HepG2 (cell line): ENCODE measurements around the gene TMOD3. TPM values are rescaled to one million over a fixed set of nuclear protein-coding genes. Genes with fewer than 3 reads are reported as not detected.
A peak's percentile ranks its signal among the peaks of the same experiment; 100 is the strongest.

Experiments
- ATM ChIP-seq: fragments of 450-650 bp; IDR thresholded peaks from 2 replicates; pipeline ENCODE4 v1.7.1; 2017; ENCODE audit warnings: mild to moderate bottlenecking, borderline replicate concordance
- GATAD2A ChIP-seq: IDR thresholded peaks from 2 replicates; pipeline ENCODE4 v1.6.1; 2016
- GRHL1 ChIP-seq: sonication (generic); formaldehyde crosslinking; conservative IDR thresholded peaks from 2 replicates; pipeline ENCODE4 v1.8.0; 2022; ENCODE audit warnings: missing genetic modification reagents
- HES4 ChIP-seq: sonication (generic); formaldehyde crosslinking; IDR thresholded peaks from 2 replicates; pipeline ENCODE4 v1.9.0; 2021; ENCODE audit warnings: mild to moderate bottlenecking, missing genetic modification reagents, borderline replicate concordance
- HNRNPLL ChIP-seq: fragments of 200-400 bp; formaldehyde crosslinking; IDR thresholded peaks from 2 replicates; pipeline ENCODE4 v1.6.1; 2017; ENCODE audit warnings: mild to moderate bottlenecking, low read depth, low read length; ENCODE audit not compliant: poor library complexity, severe bottlenecking
- JUND ChIP-seq: sonication (generic); formaldehyde crosslinking; IDR thresholded peaks from 2 replicates; pipeline ENCODE4 v1.8.0; 2022; ENCODE audit warnings: mild to moderate bottlenecking, missing genetic modification reagents
- KAT7 ChIP-seq: IDR thresholded peaks from 2 replicates; pipeline ENCODE4 v1.6.1; 2018; ENCODE audit warnings: borderline replicate concordance, missing compliant biosample characterization
- MBNL3 ChIP-seq: fragments of 250-450 bp; sonication (Bioruptor Pico); conservative IDR thresholded peaks from 2 replicates; pipeline ENCODE4 v1.8.0; 2022; ENCODE audit warnings: mild to moderate bottlenecking, inconsistent platforms
- NR2F2 ChIP-seq: IDR thresholded peaks from 2 replicates; pipeline ENCODE4 v1.6.1; 2012; ENCODE audit warnings: low read depth, inconsistent platforms, borderline replicate concordance
- ONECUT2 ChIP-seq: sonication (generic); formaldehyde crosslinking; IDR thresholded peaks from 2 replicates; pipeline ENCODE4 v1.4.0; 2020; ENCODE audit warnings: missing genetic modification reagents
- TSC22D2 ChIP-seq: sonication (generic); formaldehyde crosslinking; IDR thresholded peaks from 2 replicates; pipeline ENCODE4 v1.5.1; 2020; ENCODE audit warnings: missing genetic modification reagents, mild to moderate bottlenecking, borderline replicate concordance
- ZHX2 ChIP-seq, 2 experiments: sonication (generic) in 1 of 2; formaldehyde crosslinking in 1 of 2; IDR thresholded peaks; 2 replicates each; pipeline versions ENCODE4 v1.6.1 to v1.9.0; 2014 to 2022; ENCODE audit warnings: antibody characterized with exemption in 1 of 2, borderline replicate concordance in 1 of 2, inconsistent platforms in 1 of 2, low read depth in 1 of 2, missing genetic modification reagents in 1 of 2
- ZMYM4 ChIP-seq: sonication (generic); formaldehyde crosslinking; IDR thresholded peaks from 2 replicates; pipeline ENCODE4 v1.8.1; 2023; ENCODE audit warnings: mild to moderate bottlenecking, missing genetic modification reagents
- ZNF224 ChIP-seq: sonication (generic); formaldehyde crosslinking; IDR thresholded peaks from 2 replicates; pipeline ENCODE4 v1.5.0; 2020; ENCODE audit warnings: mild to moderate bottlenecking, missing genetic modification reagents
- ZNF337 ChIP-seq: sonication (generic); formaldehyde crosslinking; IDR thresholded peaks from 2 replicates; pipeline ENCODE4 v1.5.1; 2020; ENCODE audit warnings: missing genetic modification reagents, low read depth, mild to moderate bottlenecking, borderline replicate concordance
- ZNF484 ChIP-seq: sonication (generic); formaldehyde crosslinking; IDR thresholded peaks from 2 replicates; pipeline ENCODE4 v1.5.1; 2020; ENCODE audit warnings: mild to moderate bottlenecking, low read depth, missing genetic modification reagents, borderline replicate concordance
- ZNF556 ChIP-seq: sonication (generic); formaldehyde crosslinking; IDR thresholded peaks from 2 replicates; pipeline ENCODE4 v1.4.0; 2020; ENCODE audit warnings: mild to moderate bottlenecking, missing genetic modification reagents, borderline replicate concordance
- ZNF615 ChIP-seq: sonication (generic); formaldehyde crosslinking; IDR thresholded peaks from 2 replicates; pipeline ENCODE4 v1.5.0; 2020; ENCODE audit warnings: mild to moderate bottlenecking, missing genetic modification reagents, borderline replicate concordance
- ZNF720 ChIP-seq: sonication (generic); formaldehyde crosslinking; IDR thresholded peaks from 2 replicates; pipeline ENCODE4 v1.4.0; 2020; ENCODE audit warnings: missing genetic modification reagents
- ZNF850 ChIP-seq: sonication (generic); formaldehyde crosslinking; conservative IDR thresholded peaks from 2 replicates; pipeline ENCODE4 v1.9.0; 2021; ENCODE audit warnings: mild to moderate bottlenecking, missing genetic modification reagents
- ZSCAN21 ChIP-seq: sonication (generic); formaldehyde crosslinking; IDR thresholded peaks from 2 replicates; pipeline ENCODE4 v1.8.0; 2022; ENCODE audit warnings: mild to moderate bottlenecking, missing genetic modification reagents, moderate library complexity, borderline replicate concordance
- polyA plus RNA-seq, 8 experiments: library from polyadenylated mRNA; depleted of rRNA in 3 of 8; stranded (reverse) in 7 of 8; unstranded in 1 of 8; fragments of >200 nt; fragmentation: Illumina TruSeq in 4 of 8; extraction: Trizol in 4 of 8; gene quantifications; 2 replicates each; pipeline versions ENCODE4 v1.2.1 to v1.2.3, GENCODE V29; 2011 to 2016; ENCODE audit warnings: low read depth in 4 of 8, missing spikeins in 1 of 8, mixed read lengths in 1 of 8; ENCODE audit not compliant: insufficient read depth in 1 of 8
- total RNA-seq, 5 experiments: library from RNA; depleted of rRNA; stranded (reverse); fragments of >200 nt; fragmentation: Illumina TruSeq; extraction: Trizol; gene quantifications; 2 replicates each; pipeline ENCODE4 v1.2.3, GENCODE V29; 2016; ENCODE audit warnings: low read depth in 1 of 5

The TMOD3 gene
- total and polyA plus RNA-seq, 2 of the 13 experiments (the other 11 are each of a cell fraction or from before 2014, with no cell fraction given), result 5.1 to 23.2 TPM

- TF ChIP-seq GRHL1 (CRISPR knock-in tag), result no peak
- no peak for TF ChIP-seq ZNF720
- TF ChIP-seq ZNF484 (CRISPR knock-in tag), result no peak
- TF ChIP-seq ZNF850 (CRISPR knock-in tag), result no peak
- peak; percentile 45; the same call in 1 of the 2 replicates for TF ChIP-seq KAT7 (CRISPR knock-in tag)
- TF ChIP-seq MBNL3 (CRISPR knock-in tag), result no peak
- TF ChIP-seq ATM, result no peak
- 0 out of 2 replicates have a peak, but pooled peaks have one; percentile 60 for TF ChIP-seq ZSCAN21 (CRISPR knock-in tag)
- no peak for TF ChIP-seq ZNF556 (CRISPR knock-in tag)
- 0 out of 2 replicates have a peak, but pooled peaks have one; percentile 14 for TF ChIP-seq ZHX2 (IDR thresholded peaks at IDR 0.05; ENCODE audit: low read depth)
- no peak; the same call in 1 of the 2 replicates for TF ChIP-seq ZHX2 (CRISPR knock-in tag; IDR thresholded peaks at IDR 0.05; ENCODE audit: borderline replicate concordance)
- no peak; the same call in 1 of the 2 replicates for TF ChIP-seq NR2F2
- no peak for TF ChIP-seq ZNF224
- TF ChIP-seq HNRNPLL, result peak; percentile 34
- TF ChIP-seq GATAD2A, result 0 out of 2 replicates have a peak, but pooled peaks have one; percentile 11
- TF ChIP-seq JUND (CRISPR knock-in tag), result no peak
- TF ChIP-seq ONECUT2 (CRISPR knock-in tag), result no peak
- TF ChIP-seq HES4 (CRISPR knock-in tag), result peak; percentile 89; the same call in 1 of the 2 replicates
- TF ChIP-seq ZNF337 (CRISPR knock-in tag), result peak; percentile 42; the same call in 1 of the 2 replicates
- TF ChIP-seq ZMYM4, result no peak; the same call in 1 of the 2 replicates
- TF ChIP-seq TSC22D2 (CRISPR knock-in tag), result no peak; the same call in 1 of the 2 replicates
- TF ChIP-seq ZNF615 (CRISPR knock-in tag), result 0 out of 2 replicates have a peak, but pooled peaks have one; percentile 25
Measured at GRCh38 chr15:51829376-51830275, at the start of gene TMOD3 (continued).
